Measurements from ENCODE around the gene CHD5.

CHD5 gene

DNA sequence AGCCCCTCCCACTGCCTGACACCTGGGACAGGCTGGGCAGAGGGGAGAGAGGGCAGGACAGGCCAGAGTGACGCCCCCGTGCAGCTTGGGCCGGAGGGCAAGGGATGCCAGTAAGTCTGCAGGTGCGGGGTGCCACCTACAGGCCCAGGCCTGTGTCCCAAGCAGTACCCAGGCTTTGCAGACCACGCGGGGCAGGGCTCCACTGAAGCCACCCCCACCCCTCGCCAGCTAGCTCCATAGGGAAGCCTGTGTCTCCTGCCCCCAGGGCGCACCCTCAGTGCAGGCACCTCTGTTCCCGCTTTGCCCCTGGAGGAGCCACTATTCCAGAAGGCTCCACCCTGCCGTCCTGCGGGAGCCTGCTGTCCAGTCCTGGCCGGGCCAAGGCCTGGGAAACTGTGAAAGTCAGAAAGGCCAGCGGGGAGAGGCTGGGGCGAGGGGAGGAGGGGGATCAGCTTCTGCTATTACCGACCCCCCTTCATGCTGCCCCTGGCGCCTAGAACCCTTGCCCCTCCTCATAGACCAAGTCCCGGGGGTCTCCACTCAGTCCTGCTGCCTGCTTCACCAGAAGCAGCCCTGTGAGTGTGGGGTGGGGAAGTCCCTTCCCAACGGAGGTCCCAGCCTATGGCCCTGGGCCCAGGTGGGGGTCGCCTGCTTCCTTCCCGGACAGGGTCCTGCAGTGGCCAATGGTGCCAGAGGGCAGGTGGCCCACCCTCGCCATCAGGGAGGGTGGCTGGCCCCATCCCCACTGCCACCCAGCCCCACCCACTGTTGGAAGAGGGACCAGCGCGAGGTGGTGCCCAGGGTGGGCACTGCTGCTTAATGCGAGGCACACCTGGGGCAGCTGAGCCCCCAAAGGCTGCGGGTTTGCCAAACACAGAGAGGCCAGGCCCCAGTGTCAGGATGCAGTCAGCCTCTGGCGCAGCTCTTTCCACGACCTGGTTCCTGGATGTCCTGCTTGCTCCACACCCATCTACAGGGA, 80.0 kb downstream of the CHD5 start:
- no peak for DNase-seq (ENCODE audit: low read depth in 2 of 2)

GRCh38 chr1:6099297-6099696, 80.8 kb downstream of the CHD5 start:
- no peak for DNase-seq (ENCODE audit: low read depth in 2 of 2)

DNA sequence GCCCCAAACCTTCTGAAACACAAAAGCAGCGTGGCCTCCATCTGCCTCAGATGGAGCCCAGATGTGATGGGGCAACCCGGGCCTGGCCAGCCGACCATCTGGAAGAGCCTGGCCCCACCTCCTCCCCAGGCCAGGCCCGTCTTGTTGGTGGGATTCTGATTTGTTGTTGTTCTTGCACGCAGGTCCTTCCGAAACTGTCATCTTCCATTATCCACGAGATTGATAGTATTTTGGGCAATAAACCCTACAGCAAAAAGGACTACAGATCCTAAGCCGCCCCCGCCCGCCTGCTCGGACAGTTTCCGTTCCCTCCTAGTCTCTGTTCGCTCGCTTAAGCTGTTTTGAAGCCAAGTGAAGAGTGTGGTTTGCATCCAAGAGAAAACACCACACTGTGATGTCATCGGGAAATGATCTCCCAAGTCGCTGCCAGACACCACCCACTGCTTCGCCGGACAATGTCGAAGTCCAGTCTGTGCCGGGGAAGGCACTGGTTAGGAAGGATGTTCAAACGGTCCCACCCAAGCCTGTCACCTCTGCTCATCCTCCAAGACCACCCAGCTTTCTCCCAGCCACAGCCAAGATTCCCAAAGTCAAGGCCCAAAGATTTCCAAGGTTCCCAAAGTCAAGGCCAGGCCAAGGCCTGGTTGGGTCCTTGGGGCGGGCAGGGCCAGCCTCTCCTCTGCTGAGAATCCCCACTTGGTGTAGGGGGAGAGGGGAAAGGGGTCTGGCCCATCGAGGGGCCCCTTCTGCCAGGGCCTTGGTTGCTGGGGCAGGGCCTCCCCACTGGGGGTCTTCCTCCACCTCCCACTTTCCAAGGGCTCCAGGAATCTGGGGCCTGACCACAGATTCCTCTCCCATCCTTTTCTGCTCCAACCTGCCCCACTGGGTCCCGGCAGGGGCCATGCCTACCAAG, 81.6 kb downstream of the CHD5 start:
- DNase-seq (ENCODE audit: low read depth in 2 of 2): no peak

- no peak for DNase-seq (ENCODE audit: low read depth in 2 of 2)
Measured at GRCh38 chr1:6097824-6098223, 82.3 kb downstream of the CHD5 start.

GRCh38 chr1:6097117-6097595, 83.0 kb downstream of the CHD5 start:
- no peak for DNase-seq (ENCODE audit: low read depth in 2 of 2)

GRCh38 chr1:6096243-6097116, 83.6 kb downstream of the CHD5 start:
- DNase-seq (ENCODE audit: low read depth in 2 of 2): no peak

DNA sequence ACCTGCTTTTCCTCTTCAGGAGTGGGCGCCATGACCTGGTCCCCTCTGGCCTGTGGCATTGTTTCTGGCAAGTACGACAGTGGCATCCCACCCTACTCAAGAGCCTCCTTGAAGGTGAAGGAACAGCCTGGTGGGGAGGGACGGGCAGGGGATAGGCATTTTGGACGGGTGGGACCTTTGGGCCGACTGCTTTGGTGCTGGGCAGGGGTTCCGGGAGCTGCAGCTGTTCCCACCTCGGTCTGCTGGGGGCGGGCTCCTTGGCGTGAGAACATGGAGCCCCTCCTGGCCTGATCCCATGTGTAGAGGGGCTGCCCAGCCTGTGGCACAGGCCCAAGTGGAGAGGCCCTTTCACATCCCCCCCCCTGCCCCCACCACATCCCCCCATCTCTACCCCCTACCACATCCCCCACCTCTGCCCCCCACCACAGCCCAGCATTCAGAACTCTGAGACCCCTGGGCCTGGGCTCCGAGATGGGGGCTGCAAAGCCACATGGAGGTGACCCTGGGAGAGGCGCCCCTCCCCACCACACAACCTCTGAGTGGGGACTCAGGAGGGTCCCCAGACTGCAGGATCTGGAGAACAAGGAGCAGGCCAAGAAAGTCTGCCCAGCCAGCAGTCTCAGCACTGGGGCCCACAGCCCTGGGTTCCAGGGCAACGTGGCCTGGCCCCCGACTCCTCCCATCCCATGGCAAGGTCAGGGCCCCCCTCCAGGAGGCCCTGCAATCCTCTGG, 84.4 kb downstream of the CHD5 start:
- DNase-seq (ENCODE audit: low read depth in 2 of 2): no peak

- DNase-seq (ENCODE audit: low read depth in 2 of 2): no peak
Measured at GRCh38 chr1:6094801-6095505, 85.2 kb downstream of the CHD5 start.

GRCh38 chr1:6094246-6094645, 85.9 kb downstream of the CHD5 start:
- DNase-seq (ENCODE audit: low read depth in 2 of 2): no peak

DNA sequence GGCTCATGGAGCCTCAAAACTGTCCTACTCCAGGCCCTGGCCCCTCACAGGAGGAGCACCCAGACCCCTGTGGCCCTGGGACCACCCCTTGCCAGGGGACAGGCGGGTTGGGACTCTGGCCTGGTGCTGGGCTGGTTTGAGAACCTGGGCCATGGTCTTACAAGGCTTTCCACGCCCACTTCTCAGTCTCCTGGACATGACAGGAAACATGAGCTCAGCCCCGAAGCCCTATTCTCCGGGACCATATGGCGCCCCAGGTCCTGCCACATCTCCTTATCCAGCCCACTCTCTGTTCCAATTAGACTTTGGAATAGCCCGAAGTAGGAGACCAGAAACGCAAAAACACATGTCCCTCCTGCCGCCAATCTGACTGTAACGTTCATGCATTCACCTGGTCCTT, 86.5 kb downstream of the CHD5 start:
- no peak for DNase-seq (ENCODE audit: low read depth in 2 of 2)

DNA sequence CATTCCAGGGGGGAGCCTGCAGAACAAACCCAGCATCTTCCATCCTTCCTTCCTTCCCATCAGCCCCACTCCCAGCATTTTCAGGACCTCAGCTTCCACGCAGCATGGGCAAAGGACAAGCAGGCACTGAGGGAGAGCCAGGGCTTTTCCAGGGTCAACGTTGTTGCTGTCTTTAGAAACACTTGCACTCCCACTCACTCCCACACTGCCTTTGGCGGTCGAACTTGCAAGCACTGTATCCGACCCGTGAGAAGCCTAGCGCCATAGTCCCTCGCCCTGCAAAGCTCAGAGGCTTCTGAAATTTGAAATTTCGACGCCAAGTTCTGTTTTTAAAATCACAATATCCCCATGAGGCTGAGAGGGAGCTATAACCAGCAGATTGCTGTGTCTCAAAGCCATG, 87.0 kb downstream of the CHD5 start:
- no peak for DNase-seq (ENCODE audit: low read depth in 2 of 2)

- DNase-seq (ENCODE audit: low read depth in 2 of 2): no peak
Measured at GRCh38 chr1:6092211-6092610, 87.9 kb downstream of the CHD5 start.

- no peak for DNase-seq (ENCODE audit: low read depth in 2 of 2)
Measured at GRCh38 chr1:6091823-6092109, 88.4 kb downstream of the CHD5 start.

DNA sequence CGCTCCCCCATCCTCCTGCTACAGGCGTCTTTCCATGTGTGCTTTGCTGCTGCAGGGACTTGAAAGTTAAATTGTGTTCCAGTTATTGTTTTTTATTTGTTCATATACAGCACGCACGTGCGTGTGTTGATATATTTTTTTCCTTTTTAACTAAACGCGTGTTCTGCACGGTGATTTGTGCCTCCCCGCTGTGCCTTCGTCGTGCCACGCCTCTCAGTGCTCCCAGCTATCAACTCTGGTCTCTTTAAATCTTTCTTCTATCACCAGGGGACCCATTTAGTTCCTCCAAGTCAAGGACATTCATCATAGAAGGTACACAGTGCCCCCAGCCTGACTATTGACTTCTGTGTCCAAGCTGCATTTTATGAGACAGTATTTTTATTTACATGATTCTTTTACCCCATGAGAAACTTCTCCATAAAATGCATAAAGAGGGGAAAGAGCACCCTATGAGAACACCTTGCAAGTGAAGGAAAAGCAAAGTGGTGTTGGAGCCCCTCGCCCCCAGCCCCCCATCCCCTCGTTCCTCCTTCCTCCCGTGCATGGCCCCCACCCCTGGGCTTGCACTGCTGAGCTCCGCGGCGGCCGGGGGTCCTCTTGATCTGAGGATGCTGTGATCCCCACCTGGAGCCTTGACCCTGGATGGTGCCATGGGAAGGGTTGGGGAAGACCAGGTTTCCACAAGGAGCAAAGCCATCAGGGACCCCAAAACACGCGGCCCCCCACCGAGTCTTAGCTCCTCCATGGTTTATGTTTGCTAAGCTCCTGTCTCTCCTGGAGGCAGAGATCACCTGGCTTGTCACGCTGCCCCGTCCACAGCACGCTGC, 88.9 kb downstream of the CHD5 start:
- DNase-seq (ENCODE audit: low read depth in 2 of 2): no peak

- no peak for DNase-seq (ENCODE audit: low read depth in 2 of 2)
Measured at GRCh38 chr1:6090288-6090687, 89.8 kb downstream of the CHD5 start.

- DNase-seq (ENCODE audit: low read depth in 2 of 2): no peak
Measured at GRCh38 chr1:6088956-6089355, 91.2 kb downstream of the CHD5 start.

GRCh38 chr1:6087958-6088357, 92.2 kb downstream of the CHD5 start:
- no peak for DNase-seq (ENCODE audit: low read depth in 2 of 2)

DNA sequence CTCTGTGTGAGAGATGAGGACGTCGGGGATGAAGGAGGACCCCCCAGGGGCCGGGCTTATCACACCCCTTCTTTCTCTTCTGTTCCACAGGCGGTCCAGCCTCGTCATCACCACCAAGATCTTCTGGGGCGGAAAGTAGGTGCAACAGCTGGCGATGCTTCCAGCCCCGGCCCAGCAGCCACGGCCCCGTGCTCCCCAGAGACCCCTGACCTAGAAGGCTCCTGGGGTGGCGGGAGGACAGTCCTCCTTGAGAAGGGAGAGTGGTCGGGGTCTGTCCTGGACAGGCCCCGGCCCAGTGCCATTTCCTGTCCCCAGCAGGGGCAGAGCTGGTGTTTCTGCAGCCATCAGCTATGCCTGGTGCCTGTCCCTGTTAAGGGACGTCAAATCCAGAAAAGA, 92.7 kb downstream of the CHD5 start:
- no peak for DNase-seq (ENCODE audit: low read depth in 2 of 2)

GRCh38 chr1:6086762-6087376, 93.3 kb downstream of the CHD5 start:
- DNase-seq (ENCODE audit: low read depth in 2 of 2): no peak
